ENCODE data around the gene RNASEH1.

Gene RNASEH1

DNA sequence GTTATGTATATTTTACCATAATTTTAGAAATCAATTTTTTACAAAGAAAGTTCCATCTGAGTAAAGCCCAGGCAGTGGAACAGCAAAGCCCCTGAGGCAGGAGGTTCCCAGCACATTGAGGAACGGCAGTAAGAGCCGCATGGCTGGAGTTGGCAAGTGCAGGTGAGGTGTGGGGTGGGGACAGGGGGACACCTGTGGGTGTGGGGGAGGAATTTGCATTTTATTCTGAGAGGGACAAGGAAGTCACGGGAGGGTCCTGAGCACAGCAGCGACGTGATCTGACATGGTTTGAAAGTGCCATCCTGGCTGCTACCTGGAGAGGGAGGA lies 22.7 kb downstream of the RNASEH1 start:
- Histone ChIP-seq H3K27ac (ENCODE audit: low read depth in 2 of 2, low read length in 2 of 2) (peak overlapping the region; percentile 78 to 84), H3K27me3 (ENCODE audit: control insufficient read depth in 2 of 2, insufficient read depth in 2 of 2, low read length in 2 of 2) (no peaks in the 10 kb centered on the region), H3K4me1 (ENCODE audit: control insufficient read depth in 2 of 2, insufficient read depth in 2 of 2, low read length in 2 of 2) (peaks cover 4 to 11% of the 10 kb centered on the region in 2 donors), H3K4me3 (ENCODE audit: low read length in 2 of 2) (peak overlapping the region; percentile 38 to 69), H3K9me3 (ENCODE audit: control insufficient read depth in 2 of 2, low read length in 2 of 2) (no peaks in the 10 kb centered on the region), H3K36me3 (ENCODE audit: control insufficient read depth in 2 of 2, insufficient read depth in 2 of 2, low read length in 2 of 2) (peaks cover 3 to 10% of the 10 kb centered on the region in 2 donors), H3K9ac (ENCODE audit: low read depth in 1 of 2, low read length in 2 of 2) (peak overlapping the region; percentile 60)

DNA sequence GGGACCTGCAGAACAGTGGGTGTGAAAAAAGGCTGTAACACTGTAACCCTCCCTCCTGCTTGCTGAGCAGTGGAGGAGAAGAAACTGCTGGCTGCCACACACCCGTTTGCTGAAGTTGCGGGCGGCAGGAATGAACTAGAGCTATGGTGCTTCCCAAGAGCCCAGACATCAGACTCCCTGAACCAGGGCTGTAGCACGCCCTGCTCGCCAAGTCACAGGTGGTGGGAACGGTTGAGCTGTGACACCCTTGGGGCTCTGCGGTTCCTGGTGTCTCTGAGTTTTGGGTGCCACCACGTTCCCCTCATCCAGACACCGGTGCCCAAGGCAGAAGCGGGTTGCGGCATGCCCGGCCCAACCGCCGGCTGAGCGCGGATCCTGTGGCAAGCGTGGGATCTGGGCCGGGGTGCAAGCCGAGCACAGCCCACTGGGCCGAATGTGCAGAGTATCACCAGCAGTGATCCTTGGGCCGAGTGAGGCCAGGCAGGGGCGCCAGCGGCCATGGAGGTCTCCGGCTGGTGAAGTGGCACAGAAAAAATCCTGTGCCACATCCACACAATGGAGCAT lies 23.8 kb downstream of the RNASEH1 start:
- Histone ChIP-seq H3K4me3 (ENCODE audit: low read length in 2 of 2) (no peak overlapping the region), H3K27me3 (ENCODE audit: control insufficient read depth in 2 of 2, insufficient read depth in 2 of 2, low read length in 2 of 2) (no peaks in the 10 kb centered on the region), H3K9ac (ENCODE audit: low read depth in 1 of 2, low read length in 2 of 2) (no peak overlapping the region), H3K36me3 (ENCODE audit: control insufficient read depth in 2 of 2, insufficient read depth in 2 of 2, low read length in 2 of 2) (peaks cover 2 to 3% of the 10 kb centered on the region in 2 donors), H3K4me1 (ENCODE audit: control insufficient read depth in 2 of 2, insufficient read depth in 2 of 2, low read length in 2 of 2) (peaks cover 4 to 11% of the 10 kb centered on the region in 2 donors), H3K27ac (ENCODE audit: low read depth in 2 of 2, low read length in 2 of 2) (no peak overlapping the region), H3K9me3 (ENCODE audit: control insufficient read depth in 2 of 2, low read length in 2 of 2) (no peaks in the 10 kb centered on the region)

DNA sequence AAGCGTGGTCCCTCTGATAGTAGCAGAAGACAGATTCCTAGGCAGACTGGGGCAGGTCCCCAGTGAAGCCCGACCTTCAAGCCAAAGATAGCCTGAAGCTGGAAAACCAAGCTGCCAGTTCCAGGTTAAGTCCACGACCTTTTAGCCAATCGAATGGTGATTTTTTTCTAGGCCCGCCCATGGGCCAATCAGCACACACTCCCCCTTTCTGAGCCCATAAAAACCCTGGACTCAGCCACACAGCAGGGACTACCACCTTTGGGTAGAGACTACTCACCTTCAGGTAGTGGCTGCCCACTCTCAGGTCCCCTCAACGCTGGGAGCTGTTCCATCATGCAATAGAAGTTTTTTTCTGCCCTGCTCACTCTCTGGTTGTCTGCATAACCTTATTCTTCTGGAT lies 24.3 kb downstream of the RNASEH1 start:
- no peak overlapping the region for H3K4me3 ChIP-seq (ENCODE audit: low read length in 2 of 2)

DNA sequence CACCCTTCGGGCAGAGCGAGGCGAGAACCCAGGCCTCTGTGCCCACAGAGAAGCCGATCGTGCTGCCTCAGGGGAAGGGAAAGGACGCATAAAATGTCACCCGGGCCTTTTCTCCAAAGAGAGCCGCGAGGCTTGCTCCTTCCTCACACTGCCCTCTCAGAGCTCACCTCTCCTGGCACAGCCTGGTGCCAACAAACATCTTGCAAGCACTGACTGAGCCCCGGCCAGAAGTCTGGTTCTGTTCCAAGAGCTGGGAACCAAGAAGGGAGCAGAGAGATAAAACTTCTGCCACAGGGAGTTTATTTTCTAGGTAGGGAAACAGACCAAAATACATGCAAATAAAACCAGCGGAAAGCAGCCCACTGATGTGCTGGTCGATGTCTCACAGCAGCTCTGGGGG lies 25.2 kb downstream of the RNASEH1 start:
- H3K27ac ChIP-seq (ENCODE audit: low read depth in 2 of 2, low read length in 2 of 2): no peak overlapping the region

More for the DNA sequence above, 24.3 kb downstream of the RNASEH1 start:
- Histone ChIP-seq H3K4me1 (ENCODE audit: control insufficient read depth in 2 of 2, insufficient read depth in 2 of 2, low read length in 2 of 2) (peaks cover 4 to 11% of the 10 kb centered on the region in 2 donors), H3K36me3 (ENCODE audit: control insufficient read depth in 2 of 2, insufficient read depth in 2 of 2, low read length in 2 of 2) (peaks cover 0 to 3% of the 10 kb centered on the region in 2 donors), H3K27ac (ENCODE audit: low read depth in 2 of 2, low read length in 2 of 2) (no peak overlapping the region), H3K27me3 (ENCODE audit: control insufficient read depth in 2 of 2, insufficient read depth in 2 of 2, low read length in 2 of 2) (no peaks in the 10 kb centered on the region), H3K9me3 (ENCODE audit: control insufficient read depth in 2 of 2, low read length in 2 of 2) (no peaks in the 10 kb centered on the region), H3K9ac (ENCODE audit: low read depth in 1 of 2, low read length in 2 of 2) (no peak overlapping the region)

GRCh38 chr2:3529316-3530025 lies 28.7 kb downstream of the RNASEH1 start:
- Histone ChIP-seq H3K27ac (ENCODE audit: low read depth in 2 of 2, low read length in 2 of 2) (no peak overlapping the region), H3K4me1 (ENCODE audit: control insufficient read depth in 2 of 2, insufficient read depth in 2 of 2, low read length in 2 of 2) (no peaks in the 10 kb centered on the region), H3K27me3 (ENCODE audit: control insufficient read depth in 2 of 2, insufficient read depth in 2 of 2, low read length in 2 of 2) (no peaks in the 10 kb centered on the region), H3K9ac (ENCODE audit: low read depth in 1 of 2, low read length in 2 of 2) (no peak overlapping the region), H3K36me3 (ENCODE audit: control insufficient read depth in 2 of 2, insufficient read depth in 2 of 2, low read length in 2 of 2) (no peaks in the 10 kb centered on the region), H3K4me3 (ENCODE audit: low read length in 2 of 2) (no peak overlapping the region), H3K9me3 (ENCODE audit: control insufficient read depth in 2 of 2, low read length in 2 of 2) (no peaks in the 10 kb centered on the region)

More for the DNA sequence above, 25.2 kb downstream of the RNASEH1 start:
- Histone ChIP-seq H3K4me1 (ENCODE audit: control insufficient read depth in 2 of 2, insufficient read depth in 2 of 2, low read length in 2 of 2) (peaks cover 4 to 11% of the 10 kb centered on the region in 2 donors), H3K36me3 (ENCODE audit: control insufficient read depth in 2 of 2, insufficient read depth in 2 of 2, low read length in 2 of 2) (no peaks in the 10 kb centered on the region), H3K4me3 (ENCODE audit: low read length in 2 of 2) (no peak overlapping the region), H3K27me3 (ENCODE audit: control insufficient read depth in 2 of 2, insufficient read depth in 2 of 2, low read length in 2 of 2) (no peaks in the 10 kb centered on the region), H3K9me3 (ENCODE audit: control insufficient read depth in 2 of 2, low read length in 2 of 2) (no peaks in the 10 kb centered on the region), H3K9ac (ENCODE audit: low read depth in 1 of 2, low read length in 2 of 2) (no peak overlapping the region)

GRCh38 chr2:3527886-3528785 lies 30.0 kb downstream of the RNASEH1 start:
- H3K27me3 ChIP-seq (ENCODE audit: control insufficient read depth in 2 of 2, insufficient read depth in 2 of 2, low read length in 2 of 2): no peaks in the 10 kb centered on the region
- no peak overlapping the region for H3K27ac ChIP-seq (ENCODE audit: low read depth in 2 of 2, low read length in 2 of 2)
- no peak overlapping the region for H3K9ac ChIP-seq (ENCODE audit: low read depth in 1 of 2, low read length in 2 of 2)
- H3K4me3 ChIP-seq (ENCODE audit: low read length in 2 of 2): no peak overlapping the region
- H3K9me3 ChIP-seq (ENCODE audit: control insufficient read depth in 2 of 2, low read length in 2 of 2): no peaks in the 10 kb centered on the region
- no peaks in the 10 kb centered on the region for H3K36me3 ChIP-seq (ENCODE audit: control insufficient read depth in 2 of 2, insufficient read depth in 2 of 2, low read length in 2 of 2)
- H3K4me1 ChIP-seq (ENCODE audit: control insufficient read depth in 2 of 2, insufficient read depth in 2 of 2, low read length in 2 of 2): no peaks in the 10 kb centered on the region

DNA sequence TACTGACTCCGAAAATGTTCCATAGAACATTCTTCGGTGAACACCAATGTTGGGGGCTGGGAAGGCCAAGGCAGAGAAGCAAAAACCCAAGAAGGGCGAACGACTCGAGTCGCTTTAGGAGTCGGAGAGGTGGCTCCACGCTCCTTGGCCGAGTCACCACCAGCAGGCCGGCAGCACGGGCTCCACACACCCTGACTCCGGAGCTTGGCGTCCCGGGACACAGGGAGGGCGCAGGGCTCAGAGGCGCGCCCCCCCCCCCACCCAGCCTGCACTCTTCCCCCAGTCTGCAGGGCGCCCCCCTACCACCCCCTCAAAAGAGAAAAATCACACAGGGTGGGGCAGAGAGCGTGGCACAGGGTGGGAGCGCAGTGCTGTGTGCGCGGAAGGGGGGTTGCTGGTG lies 31.3 kb downstream of the RNASEH1 start:
- H3K27me3 ChIP-seq (ENCODE audit: control insufficient read depth in 2 of 2, insufficient read depth in 2 of 2, low read length in 2 of 2): no peaks in the 10 kb centered on the region
- H3K27ac ChIP-seq (ENCODE audit: low read depth in 2 of 2, low read length in 2 of 2): no peak overlapping the region
- H3K9me3 ChIP-seq (ENCODE audit: control insufficient read depth in 2 of 2, low read length in 2 of 2): no peaks in the 10 kb centered on the region
- H3K4me3 ChIP-seq (ENCODE audit: low read length in 2 of 2): no peak overlapping the region
- H3K4me1 ChIP-seq (ENCODE audit: control insufficient read depth in 2 of 2, insufficient read depth in 2 of 2, low read length in 2 of 2): no peaks in the 10 kb centered on the region
- H3K9ac ChIP-seq (ENCODE audit: low read depth in 1 of 2, low read length in 2 of 2): no peak overlapping the region
- no peaks in the 10 kb centered on the region for H3K36me3 ChIP-seq (ENCODE audit: control insufficient read depth in 2 of 2, insufficient read depth in 2 of 2, low read length in 2 of 2)

GRCh38 chr2:3523551-3524041 lies 34.5 kb downstream of the RNASEH1 start:
- Histone ChIP-seq H3K9ac (ENCODE audit: low read depth in 1 of 2, low read length in 2 of 2) (no peak overlapping the region), H3K9me3 (ENCODE audit: control insufficient read depth in 2 of 2, low read length in 2 of 2) (no peaks in the 10 kb centered on the region), H3K4me3 (ENCODE audit: low read length in 2 of 2) (no peak overlapping the region), H3K27me3 (ENCODE audit: control insufficient read depth in 2 of 2, insufficient read depth in 2 of 2, low read length in 2 of 2) (no peaks in the 10 kb centered on the region), H3K27ac (ENCODE audit: low read depth in 2 of 2, low read length in 2 of 2) (peak overlapping the region in 1 of 2 donors; percentile 35), H3K4me1 (ENCODE audit: control insufficient read depth in 2 of 2, insufficient read depth in 2 of 2, low read length in 2 of 2) (no peaks in the 10 kb centered on the region), H3K36me3 (ENCODE audit: control insufficient read depth in 2 of 2, insufficient read depth in 2 of 2, low read length in 2 of 2) (no peaks in the 10 kb centered on the region)

GRCh38 chr2:3522961-3523421 lies 35.1 kb downstream of the RNASEH1 start:
- no peaks in the 10 kb centered on the region for H3K27me3 ChIP-seq (ENCODE audit: control insufficient read depth in 2 of 2, insufficient read depth in 2 of 2, low read length in 2 of 2)
- no peaks in the 10 kb centered on the region for H3K9me3 ChIP-seq (ENCODE audit: control insufficient read depth in 2 of 2, low read length in 2 of 2)
- H3K4me3 ChIP-seq (ENCODE audit: low read length in 2 of 2): no peak overlapping the region
- no peaks in the 10 kb centered on the region for H3K36me3 ChIP-seq (ENCODE audit: control insufficient read depth in 2 of 2, insufficient read depth in 2 of 2, low read length in 2 of 2)
- peaks cover 1 to 4% of the 10 kb centered on the region in 2 donors for H3K4me1 ChIP-seq (ENCODE audit: control insufficient read depth in 2 of 2, insufficient read depth in 2 of 2, low read length in 2 of 2)
- H3K9ac ChIP-seq (ENCODE audit: low read depth in 1 of 2, low read length in 2 of 2): no peak overlapping the region
- H3K27ac ChIP-seq (ENCODE audit: low read depth in 2 of 2, low read length in 2 of 2): peak overlapping the region in 1 of 2 donors; percentile 35

DNA sequence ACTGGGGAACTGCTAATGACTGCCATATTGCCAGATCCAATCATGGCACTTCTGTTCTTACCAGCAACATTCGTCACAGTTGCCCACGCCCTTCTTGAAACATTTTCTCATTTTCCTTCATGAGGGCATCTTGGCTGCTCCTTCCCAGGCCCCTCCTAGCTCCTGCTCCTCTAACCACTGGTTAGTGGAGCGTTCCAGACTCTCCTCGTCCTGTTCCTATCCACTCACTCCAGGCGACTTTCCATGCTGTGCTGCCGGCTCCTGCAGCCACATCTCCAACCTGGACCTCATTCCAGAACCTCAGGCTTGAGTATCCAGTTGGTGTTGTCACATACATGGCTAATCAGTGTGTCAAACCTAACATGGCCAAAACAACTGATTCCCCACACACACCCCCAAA lies 37.5 kb downstream of the RNASEH1 start:
- H3K4me1 ChIP-seq (ENCODE audit: control insufficient read depth in 2 of 2, insufficient read depth in 2 of 2, low read length in 2 of 2): peaks cover 3 to 5% of the 10 kb centered on the region in 2 donors
- H3K36me3 ChIP-seq (ENCODE audit: control insufficient read depth in 2 of 2, insufficient read depth in 2 of 2, low read length in 2 of 2): peaks cover 0 to 4% of the 10 kb centered on the region in 2 donors
- H3K4me3 ChIP-seq (ENCODE audit: low read length in 2 of 2): peak overlapping the region in 1 of 2 donors; percentile 64
- no peaks in the 10 kb centered on the region for H3K27me3 ChIP-seq (ENCODE audit: control insufficient read depth in 2 of 2, insufficient read depth in 2 of 2, low read length in 2 of 2)
- H3K27ac ChIP-seq (ENCODE audit: low read depth in 2 of 2, low read length in 2 of 2): no peak overlapping the region
- no peaks in the 10 kb centered on the region for H3K9me3 ChIP-seq (ENCODE audit: control insufficient read depth in 2 of 2, low read length in 2 of 2)
- no peak overlapping the region for H3K9ac ChIP-seq (ENCODE audit: low read depth in 1 of 2, low read length in 2 of 2)
